Vagina (tissue), 2 donors: ENCODE measurements around the gene TMEM164.

Source experiments
- CTCF ChIP-seq, 3 experiments: fragments of 450-650 bp in 2 of 3; fragments of 200-600 bp in 1 of 3; sonication (generic) in 1 of 3; IDR thresholded peaks; one replicate each; pipeline ENCODE4 v1.5.1; 2017 to 2019; ENCODE audit warnings: antibody characterized with exemption in 3 of 3, mild to moderate bottlenecking in 2 of 3, moderate library complexity in 2 of 3
- POLR2A ChIP-seq, 2 donors: fragments of 450-650 bp; IDR thresholded peaks; one replicate each; pipeline ENCODE4 v1.6.1; 2017; ENCODE audit warnings: antibody characterized with exemption in 2 of 2, mild to moderate bottlenecking in 2 of 2, moderate library complexity in 2 of 2
- POLR2AphosphoS5 ChIP-seq, 2 donors: sonication (generic); formaldehyde crosslinking; IDR thresholded peaks; one replicate each; pipeline ENCODE4 v1.9.0; 2017; ENCODE audit warnings: antibody characterized with exemption in 2 of 2, mild to moderate bottlenecking in 2 of 2, low read depth in 1 of 2; ENCODE audit not compliant: insufficient read depth in 1 of 2

GRCh38 chrX:110086916-110087484 is 84.1 kb downstream of the TMEM164 start:
- no peak for TF ChIP-seq CTCF (IDR thresholded peaks at IDR 0.05)
- no peak for TF ChIP-seq POLR2AphosphoS5 (IDR thresholded peaks at IDR 0.05; ENCODE audit: insufficient read depth in 1 of 2, low read depth in 1 of 2)
- no peak for TF ChIP-seq POLR2A (IDR thresholded peaks at IDR 0.05)
